Islet precursor cell (in vitro differentiated cells): Measurements from ENCODE around the gene EPPIN.

Source experiments
- DNase-seq: peaks from one replicate; pipeline ENCODE4 v3.0.0-alpha.2; 2018

Gene EPPIN

DNA sequence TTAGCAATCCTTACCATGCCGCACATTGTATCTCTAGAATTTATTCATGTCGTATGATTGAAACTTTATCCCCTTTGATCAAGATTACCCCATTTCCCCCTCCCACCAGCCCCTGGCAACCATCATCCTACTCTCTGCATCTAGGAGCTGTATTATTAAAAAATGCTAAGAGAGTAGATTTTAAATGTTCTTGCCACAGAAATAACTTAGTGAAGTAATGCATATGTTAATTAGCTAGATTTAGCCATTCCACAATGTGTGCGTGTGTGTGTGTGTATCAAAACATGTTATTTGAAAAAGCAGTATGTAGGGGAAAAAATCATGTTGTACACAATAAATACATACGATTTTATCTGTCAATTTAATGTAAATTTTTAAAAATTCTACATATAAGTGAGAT lies 19.9 kb downstream of the EPPIN start:
- DNase-seq, result no peak

DNA sequence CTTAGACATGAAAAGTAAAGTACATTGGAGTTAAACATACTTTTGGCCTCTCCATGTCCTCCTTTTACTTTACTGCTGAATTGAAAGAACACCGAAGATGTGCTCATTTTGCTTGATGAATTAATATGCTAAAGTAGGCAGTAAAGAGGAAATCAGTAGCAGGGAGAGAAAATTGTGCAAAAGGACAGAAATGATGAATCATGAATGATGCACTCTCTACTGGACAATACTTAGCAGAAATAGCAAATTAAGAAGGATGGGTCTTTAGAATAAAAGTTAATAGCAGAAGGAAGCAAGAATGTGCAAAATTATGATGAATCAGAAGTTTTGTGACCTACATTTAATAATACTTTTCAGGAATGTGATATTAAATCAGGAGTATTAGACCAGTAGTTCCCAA lies 23.4 kb downstream of the EPPIN start:
- DNase-seq, result no peak

DNA sequence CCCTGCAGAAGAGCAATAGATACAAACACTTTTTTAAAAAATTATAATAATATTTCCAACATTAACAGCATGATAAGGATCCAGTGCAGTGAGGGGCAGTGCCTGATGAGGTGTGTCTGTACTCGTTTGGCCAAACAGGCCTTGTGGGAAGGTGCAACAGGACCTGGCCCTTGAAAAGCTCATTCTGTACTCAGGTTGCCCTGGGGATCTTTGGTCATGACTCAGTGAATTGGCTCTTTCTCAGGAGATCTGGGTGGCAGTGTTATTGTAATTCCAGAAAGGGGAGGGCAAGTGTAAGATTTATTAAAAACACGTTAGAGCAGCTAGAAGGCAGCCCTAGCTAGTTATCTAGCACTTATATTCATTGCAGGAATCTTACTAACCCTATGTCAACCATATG lies 28.9 kb downstream of the EPPIN start:
- peak; percentile 60 for DNase-seq

DNA sequence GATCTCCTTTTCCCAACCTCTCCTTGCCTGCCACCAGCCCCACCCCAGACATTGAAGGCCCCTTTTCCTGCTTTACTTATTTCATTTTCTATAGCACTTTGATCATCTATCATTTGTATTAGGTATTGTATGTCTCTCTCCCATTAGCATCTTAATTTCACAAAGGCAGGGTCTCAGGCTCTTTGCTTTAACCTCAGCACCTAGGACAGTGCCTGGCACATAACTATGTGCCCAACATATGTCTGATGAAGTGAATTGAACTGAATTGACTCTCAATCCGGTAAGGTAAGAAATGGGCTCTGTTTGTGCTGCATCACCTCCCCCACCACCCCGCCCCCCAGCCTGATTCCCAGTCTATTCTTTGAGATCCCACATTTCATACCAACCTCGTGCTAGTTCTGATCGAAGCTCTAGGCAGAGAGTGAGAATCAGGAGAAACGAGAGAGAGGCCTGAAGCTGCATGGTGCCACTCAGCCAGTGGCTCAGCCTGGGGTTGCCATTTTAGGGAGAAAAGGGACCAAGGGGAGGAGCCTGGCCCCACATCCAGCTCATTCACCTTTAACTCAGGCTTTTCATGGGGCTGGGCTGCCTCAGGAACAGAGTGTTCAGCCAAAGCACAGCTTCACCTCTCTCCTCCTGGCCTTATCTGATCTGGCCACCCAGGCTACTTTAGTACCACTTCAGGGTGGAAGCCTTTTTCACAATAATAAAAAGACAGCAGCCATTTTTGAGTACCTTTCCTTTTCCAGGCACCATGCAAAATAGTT lies 31.9 kb downstream of the EPPIN start, which contains the start of gene SPINT3:
TSS of gene SPINT3 (minus strand) at position 476 of the 767 bp plus-strand sequence. CDS start at position 462, 14 bp downstream.
- no peak for DNase-seq

DNA sequence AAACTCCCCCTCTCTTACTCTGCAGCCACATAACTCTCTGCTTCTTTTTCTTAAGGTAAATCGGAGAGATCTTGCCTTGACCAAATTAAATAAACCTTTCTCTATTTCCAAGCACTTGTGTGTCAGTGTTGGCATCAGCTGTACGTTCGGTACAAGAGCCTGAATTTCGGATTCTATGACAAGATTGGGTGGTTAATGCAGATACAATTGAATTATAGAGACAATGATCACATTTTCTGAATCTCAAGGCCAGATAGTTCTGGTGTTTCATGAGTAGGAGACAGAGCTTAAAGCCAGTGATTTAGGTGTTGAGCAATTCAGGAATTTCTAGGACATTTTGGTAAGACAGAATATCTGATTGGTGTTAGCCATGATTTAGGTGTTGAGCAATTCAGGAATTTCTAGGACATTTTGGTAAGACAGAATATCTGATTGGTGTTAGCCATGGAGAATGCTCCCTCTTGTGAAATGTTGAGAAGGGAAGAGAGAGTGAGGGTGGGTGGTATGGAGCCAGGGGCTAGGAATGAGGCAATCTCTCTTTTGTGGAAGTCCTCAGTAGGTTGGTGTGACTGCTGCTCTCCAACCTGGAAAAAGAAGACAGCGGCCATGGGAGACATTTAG lies 36.8 kb downstream of the EPPIN start:
- DNase-seq, result no peak

DNA sequence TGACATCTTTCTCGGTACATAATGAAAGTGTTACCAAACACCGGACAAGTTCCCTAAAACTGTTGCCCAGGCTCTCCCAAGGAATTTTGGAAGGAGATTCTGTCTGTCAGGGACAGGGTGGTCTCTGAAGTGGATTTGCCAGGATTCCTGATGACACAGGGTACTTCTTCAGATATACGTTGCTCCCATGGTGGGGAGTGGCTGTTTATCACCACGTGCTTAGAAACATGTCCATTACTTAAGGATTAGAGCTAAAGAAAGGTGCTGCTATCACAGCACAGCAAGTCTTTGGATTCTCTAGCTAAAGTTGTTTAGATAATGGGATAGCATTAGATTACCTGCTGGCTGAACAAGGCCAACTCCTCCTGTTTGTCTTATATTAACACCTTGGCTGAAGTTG lies 38.1 kb downstream of the EPPIN start:
- DNase-seq, result no peak

DNA sequence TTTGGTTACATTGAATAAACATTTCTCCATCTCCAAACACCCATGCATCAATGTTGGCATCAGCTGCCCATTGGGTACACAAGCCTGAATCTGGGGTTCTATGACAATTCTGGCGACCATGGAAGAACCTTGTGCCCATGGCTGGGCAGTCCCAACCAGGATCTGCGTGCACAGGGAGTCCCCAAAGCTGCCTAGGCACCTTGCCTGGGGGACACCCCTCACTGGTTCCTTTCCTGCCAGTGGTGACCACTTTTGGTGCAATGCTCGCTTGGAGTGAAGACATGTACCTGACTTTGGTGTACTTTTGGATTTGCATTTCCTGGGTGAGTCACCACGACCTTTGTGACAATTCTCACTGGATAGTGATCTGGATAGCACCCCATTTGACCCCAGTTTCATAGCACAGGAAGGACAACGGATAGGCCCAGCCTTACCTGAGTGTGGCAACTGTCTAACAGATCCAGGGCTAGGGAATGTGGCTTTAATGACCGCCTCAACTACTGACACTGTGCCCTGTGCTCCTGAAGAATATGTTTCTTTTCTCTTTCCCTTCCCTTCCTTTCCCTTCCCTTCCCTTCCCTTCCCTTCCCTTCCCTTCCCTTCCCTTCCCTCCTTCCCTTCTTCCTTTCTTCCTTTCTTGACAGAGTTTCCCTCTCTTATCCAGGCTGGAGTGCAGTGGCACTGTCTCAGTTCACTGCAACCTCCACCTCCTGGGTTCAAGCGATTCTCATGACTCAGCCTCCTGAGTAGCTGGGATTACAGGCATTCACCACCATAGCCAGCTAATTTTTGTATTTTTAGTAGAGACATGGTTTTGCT lies 38.9 kb downstream of the EPPIN start:
- DNase-seq, result no peak

DNA sequence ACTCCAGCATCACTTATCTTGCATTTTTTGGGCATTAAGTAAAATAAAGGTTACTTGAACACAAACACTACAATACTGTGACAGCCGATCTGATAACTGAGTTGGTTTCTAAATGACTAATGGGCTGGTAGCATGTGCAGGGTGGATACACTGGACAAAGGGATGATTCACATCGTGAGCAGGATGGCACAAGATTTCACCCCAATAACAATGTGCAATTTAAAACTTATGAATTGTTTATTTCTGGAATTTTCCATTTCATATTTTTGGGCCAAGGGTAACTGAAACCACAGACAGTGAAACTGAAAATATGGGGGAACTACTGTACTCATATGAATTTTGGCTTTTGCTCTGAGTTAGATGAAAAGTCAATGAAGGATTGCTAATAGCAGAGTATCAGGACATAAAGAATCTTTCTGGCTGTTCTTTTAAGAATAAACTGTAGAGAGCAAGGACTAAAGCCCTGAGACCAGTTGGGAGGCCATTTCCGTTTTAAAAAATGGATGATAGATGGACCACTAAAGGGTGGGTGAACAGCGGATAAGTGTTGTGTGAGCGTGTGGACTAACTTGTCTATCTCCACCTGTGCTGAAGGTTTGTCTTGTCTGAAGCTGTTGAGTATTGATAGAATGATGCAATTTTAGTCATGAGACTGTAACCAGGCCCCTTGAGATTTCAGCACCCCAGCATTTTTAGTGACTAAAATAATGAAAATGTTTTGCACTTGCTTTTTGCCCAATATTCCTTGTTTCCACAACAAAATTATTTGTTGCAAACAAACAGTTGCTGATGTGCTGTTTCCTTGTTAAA lies 40.0 kb downstream of the EPPIN start:
- DNase-seq, result no peak

DNA sequence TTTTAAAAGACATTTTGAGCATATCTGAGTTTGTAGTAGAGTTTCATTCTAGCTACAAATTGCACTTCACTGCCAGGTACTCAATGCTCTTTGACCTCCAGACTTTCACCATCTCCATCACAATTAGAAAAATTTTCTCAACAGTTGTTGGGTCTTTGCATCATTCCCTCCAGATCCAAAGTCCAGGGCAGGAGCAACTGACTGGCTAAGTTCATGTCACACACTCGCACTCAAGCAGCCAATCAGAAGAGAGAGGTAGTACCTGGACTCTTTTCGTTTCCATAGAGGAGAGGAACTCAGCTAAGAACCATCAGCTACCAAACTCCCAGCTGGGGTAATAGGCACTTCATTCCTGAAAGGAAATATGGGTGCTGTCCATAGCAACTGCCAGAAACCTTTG lies 40.8 kb downstream of the EPPIN start:
- no peak for DNase-seq

DNA sequence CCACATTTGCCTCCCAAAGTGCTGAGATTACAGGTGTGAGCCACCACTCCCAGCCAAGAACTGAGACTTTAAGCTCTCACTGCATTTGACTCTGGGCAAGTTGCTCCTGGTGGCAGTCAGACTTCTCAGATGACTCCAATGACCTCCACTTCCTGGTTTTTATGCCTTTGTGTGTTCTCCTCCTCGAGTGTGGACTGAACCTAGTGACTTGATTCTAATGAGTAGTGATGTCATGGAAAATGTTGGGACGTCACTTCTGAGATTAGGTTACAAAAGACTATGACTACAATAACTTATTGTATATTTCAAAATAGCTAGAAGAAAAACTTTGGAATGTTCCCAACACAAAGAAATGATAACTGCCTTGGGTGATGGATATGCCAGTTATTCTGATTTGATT lies 43.8 kb downstream of the EPPIN start:
- DNase-seq, result no peak

DNA sequence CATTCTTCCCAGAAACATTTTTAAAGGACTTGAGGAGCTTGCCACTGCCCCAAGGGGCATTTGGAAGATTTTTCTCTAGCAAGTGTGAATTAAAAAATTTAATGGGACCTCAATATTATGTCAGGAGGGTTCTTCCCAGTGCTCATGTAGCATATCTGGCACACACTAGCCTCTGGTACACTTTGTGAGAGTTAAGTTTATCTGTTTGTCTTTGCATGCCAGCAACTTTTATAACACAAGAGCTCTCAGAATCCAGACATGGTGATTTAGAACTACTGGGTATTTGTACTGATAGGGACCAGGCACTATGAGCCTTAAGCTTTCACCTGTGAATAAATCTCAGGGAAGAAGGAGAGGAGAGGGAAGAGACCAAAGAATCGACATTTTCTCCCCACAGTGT lies 44.6 kb downstream of the EPPIN start:
- no peak for DNase-seq

DNA sequence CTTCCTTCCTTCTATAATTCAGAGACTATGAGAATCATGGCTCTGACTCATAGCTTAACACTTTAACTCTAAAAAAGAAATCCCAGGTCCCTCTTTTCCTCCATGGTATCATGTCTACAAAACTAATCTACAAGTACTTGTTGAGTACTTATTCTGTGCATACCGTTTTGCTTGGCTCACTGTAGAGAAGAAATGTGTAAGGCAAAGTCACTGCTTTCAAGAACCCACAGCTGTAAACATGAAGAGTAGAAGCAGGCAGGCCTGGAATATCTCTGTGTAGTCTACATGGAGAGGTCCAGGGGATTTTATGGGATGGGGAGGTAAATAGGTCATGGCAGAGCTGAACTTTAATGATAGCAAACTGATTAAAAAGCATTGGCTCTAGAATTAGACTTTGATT lies 45.6 kb downstream of the EPPIN start:
- DNase-seq, result no peak

DNA sequence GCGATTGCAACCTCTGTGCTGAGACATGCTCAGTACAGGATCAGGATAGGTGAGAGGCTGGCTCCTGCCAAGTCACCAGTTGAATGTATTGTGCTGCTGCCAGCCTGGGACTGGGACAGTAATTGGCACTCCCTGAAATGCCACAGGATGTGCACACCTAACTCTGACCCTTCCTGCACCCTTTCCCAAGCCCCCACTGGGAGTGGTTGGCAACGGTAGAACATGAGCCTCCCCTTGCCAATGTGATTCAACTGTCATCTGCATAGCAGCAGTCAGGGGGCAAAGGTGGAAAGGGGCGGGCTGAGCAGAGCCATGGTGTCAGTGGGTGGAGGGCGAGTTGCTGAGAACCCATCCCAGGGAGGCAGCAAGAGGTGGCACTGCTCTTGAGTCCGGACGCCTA lies 47.2 kb downstream of the EPPIN start:
- no peak for DNase-seq

DNA sequence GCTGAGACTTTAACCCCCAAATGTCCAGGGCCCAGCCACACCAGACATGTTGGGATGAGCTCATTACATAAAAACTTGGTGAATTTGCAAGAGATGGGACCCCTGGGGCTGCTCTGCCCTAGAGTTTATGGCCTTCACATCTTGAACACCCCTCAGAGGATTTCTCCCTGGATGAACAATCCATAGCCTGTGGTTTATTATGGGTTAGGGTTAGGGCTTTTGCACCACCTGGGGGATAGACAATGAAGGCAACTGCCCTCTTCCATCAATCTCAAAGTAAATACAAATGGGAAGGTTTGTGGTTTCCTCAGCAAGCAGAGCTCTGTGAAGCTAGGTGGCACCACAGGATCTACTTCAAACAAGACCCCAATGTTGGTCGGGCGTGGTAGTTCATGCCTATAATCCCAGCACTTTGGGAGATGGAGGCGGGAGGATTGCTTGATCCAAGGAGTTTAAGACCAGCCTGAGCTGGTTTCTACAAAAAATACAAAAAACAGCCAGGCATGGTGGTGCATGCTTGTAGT lies 49.2 kb downstream of the EPPIN start:
- DNase-seq, result no peak

DNA sequence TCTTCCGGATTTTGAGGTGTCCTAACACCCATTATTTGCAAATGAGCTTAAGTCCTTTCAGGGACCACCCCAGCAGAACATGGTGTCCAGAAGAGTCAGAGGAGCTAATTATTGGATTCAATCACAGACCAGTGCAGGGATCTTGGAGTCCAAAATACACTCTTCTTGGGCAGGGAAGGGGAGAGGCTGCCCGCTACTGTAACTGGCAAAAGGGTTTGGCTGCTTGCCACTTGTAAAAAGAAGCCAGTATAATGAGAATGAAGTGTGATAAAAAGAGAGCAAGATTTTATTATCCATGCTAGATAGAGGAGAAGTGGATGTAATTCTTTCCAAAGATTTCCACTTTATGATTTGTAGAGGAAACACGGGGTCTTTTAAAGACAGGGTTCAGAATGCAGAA lies 51.0 kb downstream of the EPPIN start:
- DNase-seq, result no peak

DNA sequence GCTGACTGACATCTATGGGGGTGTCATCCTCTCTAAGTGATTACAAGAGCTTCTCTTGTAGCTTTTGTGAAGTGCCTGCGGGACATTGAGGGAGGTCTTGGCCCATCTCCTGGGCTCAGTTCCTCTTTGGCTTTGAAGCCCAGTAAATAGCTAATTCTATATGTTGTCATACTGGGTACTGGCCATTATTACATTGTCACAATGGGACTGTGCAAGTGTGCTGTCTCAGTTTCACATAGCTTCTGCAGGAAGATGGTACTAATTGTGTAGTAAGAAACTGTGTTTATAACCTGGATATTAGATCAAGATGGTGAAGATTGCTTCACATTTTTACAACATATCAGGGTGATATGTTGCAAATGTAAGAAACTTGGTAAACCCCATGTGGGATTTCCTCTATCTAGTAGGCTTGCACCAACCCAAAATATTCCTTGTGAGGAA lies 51.7 kb downstream of the EPPIN start:
- no peak for DNase-seq
